Transverse colon (tissue), 4 donors: ENCODE results near the gene ABCC12. TPM values are rescaled to one million over a fixed set of nuclear protein-coding genes. Genes with fewer than 3 reads are reported as not detected.

ENCODE experiments used
- DNase-seq: peaks from one replicate; pipeline ENCODE4 v3.0.0-alpha.2; 2019
- H3K27ac ChIP-seq, 4 donors: fragments of 200-600 bp; sonication (generic); 2 replicates each; pipeline ENCODE4 v1.5.1; 2016 to 2018; ENCODE audit warnings: inconsistent platforms in 4 of 4
- H3K27me3 ChIP-seq: fragments of 200-600 bp; sonication (generic); 2 replicates; pipeline ENCODE4 v1.5.1; 2017; ENCODE audit warnings: inconsistent platforms
- H3K36me3 ChIP-seq, 4 donors: fragments of 200-600 bp; sonication (generic); 2 replicates each; pipeline ENCODE4 v1.5.1; 2017 to 2019; ENCODE audit warnings: inconsistent platforms in 4 of 4
- H3K4me1 ChIP-seq, 4 donors: fragments of 200-600 bp; sonication (generic); 2 replicates each; pipeline ENCODE4 v1.5.1; 2017 to 2020; ENCODE audit warnings: inconsistent platforms in 4 of 4
- H3K4me3 ChIP-seq, 4 donors: fragments of 200-600 bp; sonication (generic); 1 replicate in 1 of 4; 2 replicates in 3 of 4; pipeline versions ENCODE4 v1.5.1 to v1.6.1; 2017 to 2019; ENCODE audit warnings: inconsistent platforms in 4 of 4
- H3K9me3 ChIP-seq, 2 donors: fragments of 200-600 bp; sonication (generic); 2 replicates each; pipeline ENCODE4 v1.5.1; 2017 to 2019; ENCODE audit warnings: inconsistent platforms in 2 of 2
- CTCF ChIP-seq, 5 experiments: fragments of 200-600 bp in 3 of 5; fragments of 450-650 bp in 2 of 5; sonication (generic) in 3 of 5; IDR thresholded peaks; 1 replicate in 2 of 5; 2 replicates in 3 of 5; pipeline ENCODE4 v1.5.1; 2016 to 2017; ENCODE audit warnings: antibody characterized with exemption in 5 of 5, inconsistent platforms in 3 of 5, mild to moderate bottlenecking in 2 of 5, moderate library complexity in 1 of 5
- EP300 ChIP-seq: sonication (generic); formaldehyde crosslinking; IDR thresholded peaks from one replicate; pipeline ENCODE4 v1.6.1; 2017; ENCODE audit warnings: antibody characterized with exemption, low read depth
- POLR2A ChIP-seq: fragments of 450-650 bp; IDR thresholded peaks from one replicate; pipeline ENCODE4 v1.6.1; 2016; ENCODE audit warnings: antibody characterized with exemption, mild to moderate bottlenecking, moderate library complexity
- POLR2AphosphoS5 ChIP-seq, 3 donors: sonication (generic); formaldehyde crosslinking; IDR thresholded peaks; one replicate each; pipeline ENCODE4 v1.6.1; 2016; ENCODE audit warnings: antibody characterized with exemption in 3 of 3
- WGBS, 2 donors: methylation state at CpG; one replicate each; pipeline ENCODE4 v1.1.5; 2018; ENCODE audit warnings: low coverage in 1 of 2; 5-methylcytosine and 5-hydroxymethylcytosine counted together
- in situ Hi-C, 4 donors: fragments of 200-750 bp; cut with MboI; loops; one replicate each; pipeline versions ENCODE4 v1.15.0 to v1.15.1; 2017; ENCODE audit warnings: low sequenced_read_pairs in 3 of 4, low pct_ligation_motif_present in 1 of 4, low pct_unique_long_range_greater_than_20kb in 1 of 4
- intact Hi-C: fragments of 100-400 bp; cut with DNase I; formaldehyde crosslinking; loops from one replicate; pipeline ENCODE4 v1.15.1; 2023; ENCODE audit warnings: low total_unique reads
- total RNA-seq, 4 donors: library from RNA; depleted of rRNA; stranded (reverse); fragments of >200 nt; gene quantifications; one replicate each; pipeline ENCODE4 v1.1.0, GENCODE V29; 2016

Gene ABCC12
- total RNA-seq, 4 donors from 2014 or later = not detected

DNA sequence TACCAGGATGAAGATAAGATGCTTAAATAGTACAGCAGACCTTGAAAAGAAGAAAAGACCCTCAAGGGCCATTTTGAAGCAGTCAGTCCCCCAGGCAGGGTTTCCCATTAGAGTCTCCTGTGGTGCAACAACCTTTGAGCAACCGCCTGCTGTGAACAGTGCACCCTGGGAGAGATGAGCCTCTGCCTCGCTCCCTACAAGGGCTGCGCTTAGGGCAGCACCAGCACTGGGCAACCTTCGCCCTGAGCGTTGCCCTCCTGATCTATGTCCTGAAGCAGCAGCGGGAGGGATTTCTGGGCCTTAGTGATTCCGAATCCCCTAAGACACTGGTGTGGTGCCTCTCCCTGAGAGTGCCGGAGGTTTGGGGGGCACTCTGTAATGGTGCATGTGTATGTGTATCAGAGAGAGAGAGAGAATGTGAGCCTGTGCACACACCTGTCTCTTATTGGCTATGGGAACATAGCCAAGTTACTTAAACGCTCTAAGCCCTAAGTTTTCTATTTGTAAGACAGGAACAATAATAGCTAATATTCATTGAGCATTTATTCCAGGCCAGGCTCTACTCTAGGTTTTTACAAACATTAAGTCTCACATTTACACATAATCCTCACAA, 25.2 kb upstream of the ABCC12 start:
- in situ Hi-C loops (no loop called here), intact Hi-C loops (no loop called here)
- DNase-seq = no peak
- Histone ChIP-seq H3K27me3 (no peaks in the 10 kb centered on the region), H3K4me3 (no peak overlapping the region), H3K9me3 (no peaks in the 10 kb centered on the region), H3K27ac (no peak overlapping the region), H3K36me3 (no peaks in the 10 kb centered on the region), H3K4me1 (no peaks in the 10 kb centered on the region)
- TF ChIP-seq EP300 (no peak), POLR2A (no peak), POLR2AphosphoS5 (IDR thresholded peaks at IDR 0.05) (no peak), CTCF (IDR thresholded peaks at IDR 0.05) (no peak)
- 57 to 86% methylated on average over 2 to 9 of the region's 9 CpGs for WGBS, 2 donors

GRCh38 chr16:48176635-48177408, 21.0 kb upstream of the ABCC12 start:
- no peaks in the 10 kb centered on the region for H3K4me1 ChIP-seq
- no peaks in the 10 kb centered on the region for H3K27me3 ChIP-seq
- TF ChIP-seq CTCF (IDR thresholded peaks at IDR 0.05) (no peak), EP300 (no peak), POLR2AphosphoS5 (IDR thresholded peaks at IDR 0.05) (no peak), POLR2A (no peak)
- no peak for DNase-seq
- WGBS, 2 donors = 85% methylated on average over 20 of the region's 20 CpGs; no CpG with 5 or more reads in 1 of the 2 donors
- no peak overlapping the region for H3K4me3 ChIP-seq
- H3K36me3 ChIP-seq = no peaks in the 10 kb centered on the region
- intact Hi-C loops = no loop called here
- no peak overlapping the region for H3K27ac ChIP-seq
- in situ Hi-C loops = no loop called here
- no peaks in the 10 kb centered on the region for H3K9me3 ChIP-seq

- Histone ChIP-seq H3K4me1 (no peaks in the 10 kb centered on the region), H3K27me3 (no peaks in the 10 kb centered on the region), H3K27ac (no peak overlapping the region), H3K4me3 (no peak overlapping the region), H3K9me3 (no peaks in the 10 kb centered on the region), H3K36me3 (no peaks in the 10 kb centered on the region)
- intact Hi-C loops (no loop called here), in situ Hi-C loops (loop anchor here (25.0 kb wide), 3 partner anchors 1037 to 1237 kb away; partner anchors contain the start of gene NETO2 (in 4 of the 4))
- no peak for TF ChIP-seq POLR2A
- TF ChIP-seq EP300 = no peak
- 54 to 80% methylated on average over 1 of the region's 1 CpG for WGBS, 2 donors
- no peak for DNase-seq
These were observed 18.1 kb upstream of the ABCC12 start for GRCh38 chr16:48173889-48174288.

GRCh38 chr16:48172682-48173081, 16.9 kb upstream of the ABCC12 start:
- no peaks in the 10 kb centered on the region for H3K36me3 ChIP-seq
- H3K27me3 ChIP-seq = no peaks in the 10 kb centered on the region
- WGBS, 2 donors = 48% methylated on average over 1 of the region's 1 CpG; no CpG with 5 or more reads in 1 of the 2 donors
- no peak overlapping the region for H3K4me3 ChIP-seq
- H3K9me3 ChIP-seq = no peaks in the 10 kb centered on the region
- no peaks in the 10 kb centered on the region for H3K4me1 ChIP-seq
- intact Hi-C loops = no loop called here
- DNase-seq = no peak
- TF ChIP-seq POLR2AphosphoS5 (IDR thresholded peaks at IDR 0.05) (no peak), EP300 (no peak), CTCF (IDR thresholded peaks at IDR 0.05) (no peak), POLR2A (no peak)
- in situ Hi-C loops = loop anchor here (25.0 kb wide), 3 partner anchors 1035 to 1235 kb away; partner anchors contain the start of gene NETO2 (in 4 of the 4)
- no peak overlapping the region for H3K27ac ChIP-seq
